Measurements from ENCODE around the gene NUP88. TPM values are rescaled to one million over a fixed set of nuclear protein-coding genes. Genes with fewer than 3 reads are reported as not detected.
A peak's percentile ranks its signal among the peaks of the same experiment; 100 is the strongest.

Gene NUP88
- total RNA-seq (86.3 and 89.7 TPM in 2 replicates), polyA plus RNA-seq (70.5 and 74.4 TPM in 2 replicates)

- H3K36me3 ChIP-seq: peaks cover 48% of the 10 kb centered on the region
- H3K27ac ChIP-seq: peak within 1 kb of the TSS; percentile 92
- H3K9me3 ChIP-seq (ENCODE audit: low read depth): no peaks in the 10 kb centered on the region
- no peak for TF ChIP-seq CTCF (IDR thresholded peaks at IDR 0.05; ENCODE audit: low read depth, low read length)
- peak within 1 kb of the TSS; percentile 66 for H3K4me3 ChIP-seq
- peak; percentile 98 for DNase-seq (ENCODE audit: low read depth in 1 of 2, low spot score in 1 of 2)
- H3K4me1 ChIP-seq (ENCODE audit: low read depth): peaks cover 16% of the 10 kb centered on the region
- H3K27me3 ChIP-seq: no peaks in the 10 kb centered on the region
Measured at GRCh38 chr17:5419356-5419958, at the start of gene NUP88. Gene NUP88, minus strand, starts transcription at chr17:5419662. Its CDS starts 12 bp downstream, at chr17:5419650.

- H3K27ac ChIP-seq: peak overlapping the region; percentile 49
- H3K4me1 ChIP-seq (ENCODE audit: low read depth): peaks cover 5% of the 10 kb centered on the region
- peaks cover 4% of the 10 kb centered on the region for H3K36me3 ChIP-seq
- no peaks in the 10 kb centered on the region for H3K9me3 ChIP-seq (ENCODE audit: low read depth)
- no peak for DNase-seq (ENCODE audit: low read depth in 1 of 2, low spot score in 1 of 2)
- TF ChIP-seq CTCF (IDR thresholded peaks at IDR 0.05; ENCODE audit: low read depth, low read length): no peak
- no peaks in the 10 kb centered on the region for H3K27me3 ChIP-seq
- H3K4me3 ChIP-seq: peak overlapping the region; percentile 50
Measured at GRCh38 chr17:5468075-5468473, 48.6 kb upstream of the NUP88 start.

- Histone ChIP-seq H3K4me1 (ENCODE audit: low read depth) (peaks cover 5% of the 10 kb centered on the region), H3K4me3 (peak overlapping the region; percentile 50), H3K9me3 (ENCODE audit: low read depth) (no peaks in the 10 kb centered on the region), H3K36me3 (no peaks in the 10 kb centered on the region), H3K27ac (no peak overlapping the region), H3K27me3 (no peaks in the 10 kb centered on the region)
- peak in 1 of 2 donors; percentile 12 for DNase-seq (ENCODE audit: low read depth in 1 of 2, low spot score in 1 of 2)
- no peak for TF ChIP-seq CTCF (IDR thresholded peaks at IDR 0.05; ENCODE audit: low read depth, low read length)
Measured at GRCh38 chr17:5467416-5467815, 48.0 kb upstream of the NUP88 start.

- Histone ChIP-seq H3K27me3 (no peaks in the 10 kb centered on the region), H3K9me3 (ENCODE audit: low read depth) (no peaks in the 10 kb centered on the region), H3K4me1 (ENCODE audit: low read depth) (peaks cover 5% of the 10 kb centered on the region), H3K4me3 (no peak overlapping the region), H3K36me3 (no peaks in the 10 kb centered on the region), H3K27ac (no peak overlapping the region)
- TF ChIP-seq CTCF (IDR thresholded peaks at IDR 0.05; ENCODE audit: low read depth, low read length): no peak
- no peak for DNase-seq (ENCODE audit: low read depth in 1 of 2, low spot score in 1 of 2)
Measured at GRCh38 chr17:5466295-5466694, 46.8 kb upstream of the NUP88 start.

GRCh38 chr17:5464717-5465507 is 45.5 kb upstream of the NUP88 start:
- no peak for DNase-seq (ENCODE audit: low read depth in 1 of 2, low spot score in 1 of 2)
- Histone ChIP-seq H3K36me3 (no peaks in the 10 kb centered on the region), H3K9me3 (ENCODE audit: low read depth) (no peaks in the 10 kb centered on the region), H3K27ac (no peak overlapping the region), H3K27me3 (no peaks in the 10 kb centered on the region), H3K4me1 (ENCODE audit: low read depth) (peaks cover 5% of the 10 kb centered on the region), H3K4me3 (no peak overlapping the region)
- TF ChIP-seq CTCF (IDR thresholded peaks at IDR 0.05; ENCODE audit: low read depth, low read length): no peak

Measured in cardiac muscle cell (in vitro differentiated cells and primary cell).